Right lobe of liver (tissue), 4 donors: ENCODE data around the gene TNFRSF1B.

Source experiments
- CTCF ChIP-seq, 4 donors: fragments of 200-600 bp in 3 of 4; fragments of 450-650 bp in 1 of 4; IDR thresholded peaks; one replicate each; pipeline versions ENCODE4 v1.5.1 to v1.8.0; 2016 to 2022; ENCODE audit warnings: antibody characterized with exemption in 4 of 4, mild to moderate bottlenecking in 2 of 4
- POLR2A ChIP-seq: fragments of 450-650 bp; IDR thresholded peaks from one replicate; pipeline ENCODE4 v1.6.1; 2017; ENCODE audit warnings: antibody characterized with exemption, mild to moderate bottlenecking
- donor health status: DM: no; HTN: no; CAD: no.
- donor health status: DM: no; HTN: no; CAD: no.
- donor health status: DM: no; HTN: yes; CAD: no.

GRCh38 chr1:12194666-12195216 is 27.9 kb downstream of the TNFRSF1B start:
- TF ChIP-seq CTCF (IDR thresholded peaks at IDR 0.05) (no peak), POLR2A (no peak)
